IMR-90 (cell line): ENCODE data around the gene URB2. TPM values are rescaled to one million over a fixed set of nuclear protein-coding genes. Genes with fewer than 3 reads are reported as not detected.

Source experiments
- ATAC-seq: fragments of 200-7000 bp; cut with Tn5 transposase; 2 replicates; pipeline ENCODE4 v1.9.1; 2020; ENCODE audit warnings: low read depth, mild to moderate bottlenecking, moderate library complexity
- BruUV-seq: library from RNA; stranded (reverse); fragments of 400-500 nt; replicated peaks from 2 replicates; lab custom pipeline; 2021; lab: Mats Ljungman, UMichigan
- CTCF ChIA-PET: fragments of 300-600 bp; formaldehyde crosslinking; extraction: SDS; loops from one replicate; lab custom pipeline; 2021; ENCODE audit warnings: antibody characterized with exemption; lab: Yijun Ruan, JAX
- POLR2A ChIA-PET: fragments of 300-600 bp; sonication (Branson Sonifier 250); formaldehyde crosslinking; loops from one replicate; lab custom pipeline; 2022; ENCODE audit warnings: antibody characterized with exemption; ENCODE audit not compliant: unreplicated experiment; lab: Charles Lee
- DNase-seq: peaks from one replicate; pipeline ENCODE4 v3.0.0; 2013
- H2AFZ ChIP-seq: replicated peaks from 2 replicates; pipeline ENCODE3; 2013; ENCODE audit warnings: low read length, mild to moderate bottlenecking; ENCODE audit not compliant: poor library complexity
- H2AK5ac ChIP-seq: 2 replicates; pipeline ENCODE4 v1.6.1; 2013; ENCODE audit warnings: low read depth, low read length, inconsistent platforms
- H2AK9ac ChIP-seq: replicated peaks from 2 replicates; pipeline ENCODE3; 2013; ENCODE audit warnings: mild to moderate bottlenecking, low read depth, low read length, moderate library complexity; ENCODE audit not compliant: poor library complexity
- H2BK120ac ChIP-seq: 2 replicates; pipeline ENCODE4 v1.6.1; 2013; ENCODE audit warnings: low read depth, low read length, inconsistent platforms
- H2BK15ac ChIP-seq: 3 replicates; pipeline ENCODE4 v1.6.1; 2013; ENCODE audit warnings: low read depth, low read length, inconsistent platforms
- H2BK20ac ChIP-seq: 2 replicates; pipeline ENCODE4 v1.6.1; 2013; ENCODE audit warnings: low read depth, mild to moderate bottlenecking, inconsistent platforms, low read length, moderate library complexity
- H2BK5ac ChIP-seq: 2 replicates; pipeline ENCODE4 v1.6.1; 2013; ENCODE audit warnings: mild to moderate bottlenecking, low read depth, low read length, inconsistent platforms; ENCODE audit not compliant: poor library complexity, severe bottlenecking
- H3K14ac ChIP-seq: replicated peaks from 2 replicates; pipeline ENCODE4 v1.6.1; 2013; ENCODE audit warnings: low read depth, low read length, inconsistent platforms
- H3K18ac ChIP-seq: 2 replicates; pipeline ENCODE4 v1.6.1; 2013; ENCODE audit warnings: low read depth, low read length, control low read depth
- H3K23ac ChIP-seq: 2 replicates; pipeline ENCODE4 v1.6.1; 2013; ENCODE audit warnings: low read depth, low read length, inconsistent platforms
- H3K27ac ChIP-seq: 2 replicates; pipeline ENCODE4 v1.5.1; 2013; ENCODE audit warnings: mild to moderate bottlenecking, control low read depth, low read length; ENCODE audit not compliant: insufficient read depth
- H3K27me3 ChIP-seq: 2 replicates; pipeline ENCODE4 v1.6.1; 2013; ENCODE audit warnings: low read length; ENCODE audit not compliant: control insufficient read depth, insufficient read depth
- H3K36me3 ChIP-seq: 2 replicates; pipeline ENCODE4 v1.6.1; 2013; ENCODE audit warnings: low read length, mixed read lengths; ENCODE audit not compliant: control insufficient read depth, insufficient read depth
- H3K4ac ChIP-seq: 2 replicates; pipeline ENCODE4 v1.6.1; 2013; ENCODE audit warnings: low read depth, low read length, inconsistent platforms
- H3K4me1 ChIP-seq: 2 replicates; pipeline ENCODE4 v1.6.1; 2013; ENCODE audit warnings: low read length, mixed read lengths; ENCODE audit not compliant: control insufficient read depth, insufficient read depth
- H3K4me2 ChIP-seq: 2 replicates; pipeline ENCODE4 v1.6.1; 2013; ENCODE audit warnings: low read depth, mild to moderate bottlenecking, control low read depth, low read length, moderate library complexity
- H3K4me3 ChIP-seq: 2 replicates; pipeline ENCODE4 v1.5.1; 2013; ENCODE audit warnings: low read depth, mild to moderate bottlenecking, control low read depth, low read length, moderate library complexity; ENCODE audit not compliant: insufficient read depth
- H3K56ac ChIP-seq: 2 replicates; pipeline ENCODE4 v1.6.1; 2013; ENCODE audit warnings: low read length, inconsistent platforms; ENCODE audit not compliant: insufficient read depth; ENCODE audit errors: extremely low read depth
- H3K79me1 ChIP-seq, 2 experiments: 2 replicates each; pipeline ENCODE4 v1.6.1; 2013; ENCODE audit warnings: low read length in 2 of 2, inconsistent platforms in 1 of 2, low read depth in 1 of 2
- H3K9ac ChIP-seq: 2 replicates; pipeline ENCODE4 v1.6.1; 2013; ENCODE audit warnings: low read depth, low read length, control low read depth
- H3K9me1 ChIP-seq: 2 replicates; pipeline ENCODE4 v1.6.1; 2013; ENCODE audit warnings: low read length, inconsistent platforms; ENCODE audit not compliant: insufficient read depth
- H3K9me3 ChIP-seq: 2 replicates; pipeline ENCODE4 v1.6.1; 2013; ENCODE audit warnings: low read length; ENCODE audit not compliant: control insufficient read depth, insufficient read depth
- H4K20me1 ChIP-seq: 2 replicates; pipeline ENCODE4 v1.6.1; 2013; ENCODE audit warnings: low read length, inconsistent platforms; ENCODE audit not compliant: insufficient read depth
- H4K5ac ChIP-seq: 2 replicates; pipeline ENCODE4 v1.6.1; 2013; ENCODE audit warnings: mild to moderate bottlenecking, low read depth, low read length, control low read depth
- H4K8ac ChIP-seq, 2 experiments: 2 replicates each; pipeline ENCODE4 v1.6.1; 2013; ENCODE audit warnings: low read depth in 2 of 2, low read length in 2 of 2, control low read depth in 1 of 2, inconsistent platforms in 1 of 2
- H4K91ac ChIP-seq: 2 replicates; pipeline ENCODE4 v1.6.1; 2013; ENCODE audit warnings: low read depth, low read length, inconsistent platforms; ENCODE audit not compliant: insufficient read depth
- BHLHE40 ChIP-seq: fragments of 150-350 bp; IDR thresholded peaks from 2 replicates; pipeline ENCODE4 v1.6.1; 2016; ENCODE audit warnings: mild to moderate bottlenecking, low read depth, low read length
- FOS ChIP-seq: fragments of 150-350 bp; IDR thresholded peaks from 2 replicates; pipeline ENCODE4 v1.6.1; 2016; ENCODE audit warnings: low read depth, low read length
- MAFK ChIP-seq: IDR thresholded peaks from 2 replicates; pipeline ENCODE4 v1.6.1; 2012; ENCODE audit warnings: low read depth, low read length, improper control_type of control experiment
- MAZ ChIP-seq: IDR thresholded peaks from 2 replicates; pipeline ENCODE4 v1.6.1; 2012; ENCODE audit warnings: low read depth, mild to moderate bottlenecking, low read length, improper control_type of control experiment, moderate library complexity, borderline replicate concordance
- MXI1 ChIP-seq: IDR thresholded peaks from 2 replicates; pipeline ENCODE4 v1.6.1; 2012; ENCODE audit warnings: low read depth, mild to moderate bottlenecking, low read length, moderate library complexity, borderline replicate concordance
- NFE2L2 ChIP-seq: fragments of 150-350 bp; IDR thresholded peaks from 2 replicates; pipeline ENCODE4 v1.6.1; 2016; ENCODE audit warnings: low read depth, mild to moderate bottlenecking, low read length
- POLR2A ChIP-seq: IDR thresholded peaks from 2 replicates; pipeline ENCODE4 v1.6.1; 2012; ENCODE audit warnings: mild to moderate bottlenecking, low read depth, low read length
- RAD21 ChIP-seq: IDR thresholded peaks from 2 replicates; pipeline ENCODE4 v1.6.1; 2012; ENCODE audit warnings: low read length, improper control_type of control experiment
- RFX5 ChIP-seq: IDR thresholded peaks from 2 replicates; pipeline ENCODE4 v1.8.0; 2012; ENCODE audit warnings: low read depth, mild to moderate bottlenecking, low read length, moderate library complexity
- WGBS, 2 experiments: methylation state at CpG; one replicate each; pipeline versions ENCODE4 v1.1.5 to v1.1.7; 2013; ENCODE audit warnings: missing lambda C conversion rate in 2 of 2; ENCODE audit not compliant: insufficient read length in 1 of 2; ENCODE audit errors: extremely low coverage in 2 of 2; 5-methylcytosine and 5-hydroxymethylcytosine counted together
- dilution Hi-C: fragments of 300-500 bp; cut with HindIII; formaldehyde crosslinking; loops from one replicate; pipeline ENCODE4 v1.14.3; 2018; ENCODE audit warnings: low sequenced_read_pairs; ENCODE audit not compliant: unreplicated experiment
- in situ Hi-C: fragments of 300-500 bp; cut with MboI; formaldehyde crosslinking; loops from 3 replicates; pipeline ENCODE4 v1.14.3; 2019; ENCODE audit warnings: low sequenced_read_pairs, inconsistent platforms, mixed read lengths
- intact Hi-C: fragments of 100-400 bp; cut with micrococcal nuclease; formaldehyde crosslinking; loops from 2 replicates; pipeline ENCODE4 v1.10.0; 2022
- polyA plus RNA-seq, 3 experiments: library from polyadenylated mRNA; depleted of rRNA; stranded (reverse); fragments of >200 nt; gene quantifications; 2 replicates each; pipeline ENCODE4 v1.2.3, GENCODE V29; 2012; ENCODE audit warnings: low replicate concordance in 1 of 3
- total RNA-seq: library from RNA; depleted of rRNA; stranded (reverse); fragments of >200 nt; gene quantifications from 2 replicates; pipeline ENCODE4 v1.2.3, GENCODE V29; 2012
- TF ChIP-seq, protein P1 (sequence below): fragments of 150-350 bp; IDR thresholded peaks from 2 replicates; pipeline ENCODE4 v1.6.1; 2017; ENCODE audit warnings: mild to moderate bottlenecking, antibody characterized with exemption, low read length, low read depth

The URB2 gene
- total and polyA plus RNA-seq, 2 of the 4 experiments (the other 2 are of a cell fraction), result 5.9 to 15.4 TPM

DNA sequence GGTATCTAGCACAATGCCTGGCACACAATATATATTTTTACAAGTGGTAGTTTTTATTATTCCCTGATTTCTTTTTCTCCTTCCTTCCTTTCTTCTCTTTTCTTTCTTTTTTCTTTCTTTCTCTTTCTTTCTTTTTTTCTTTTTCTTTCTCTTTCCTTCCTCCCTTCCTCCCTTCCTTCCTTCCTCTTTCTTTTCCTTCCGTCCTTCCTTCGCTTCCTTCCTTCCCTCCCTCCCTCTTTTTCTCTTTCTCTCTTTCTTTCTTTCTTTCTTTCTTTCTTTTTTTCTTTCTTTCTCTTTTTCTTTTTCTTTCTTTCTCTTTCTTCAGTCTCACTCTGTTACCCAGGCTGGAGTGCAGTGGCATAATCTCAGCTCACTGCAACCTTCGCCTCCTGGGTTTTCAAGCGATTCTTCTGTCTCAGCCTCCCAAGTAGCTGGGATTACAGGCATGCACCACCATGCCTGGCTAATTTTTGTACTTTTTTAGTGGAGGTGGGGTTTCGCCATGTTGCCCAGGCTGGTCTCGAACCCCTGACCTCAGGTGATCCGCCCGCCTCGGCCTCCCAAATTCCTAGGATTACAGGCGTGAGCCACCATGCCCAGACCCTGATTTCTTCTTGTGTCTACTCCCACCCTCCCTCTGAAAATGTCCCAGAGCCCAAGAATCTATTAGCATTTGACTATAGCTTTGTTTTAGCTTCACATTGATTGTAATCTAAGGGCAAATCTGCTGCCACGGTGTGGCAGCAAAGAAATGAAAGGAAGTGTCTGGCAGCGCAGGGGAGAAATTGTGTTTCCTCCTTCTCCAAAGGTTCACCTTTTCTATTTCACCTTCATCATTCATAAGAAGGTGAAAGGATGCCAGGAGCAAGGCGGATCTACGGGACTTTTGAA is 47.6 kb upstream of the URB2 start:
- ATAC-seq (no peak), DNase-seq (no peak)
- H3K4ac ChIP-seq, result no peak overlapping the region
- no TSS peak for BruUV-seq
- H3K56ac ChIP-seq, result no peak overlapping the region
- H4K20me1 ChIP-seq, result no peaks in the 10 kb centered on the region
- H3K27me3 ChIP-seq, result no peaks in the 10 kb centered on the region
- H4K91ac ChIP-seq, result no peak overlapping the region
- H3K27ac ChIP-seq, result no peak overlapping the region
- H2BK120ac ChIP-seq, result no peak overlapping the region
- H4K8ac ChIP-seq, result no peak overlapping the region
- no peaks in the 10 kb centered on the region for H3K79me1 ChIP-seq
- H3K9me3 ChIP-seq, result no peaks in the 10 kb centered on the region
- 80% methylated on average over 3 of the region's 14 CpGs; no CpG with 5 or more reads in 1 of the 2 experiments for WGBS, 2 experiments
- no peak overlapping the region for H4K5ac ChIP-seq
- in situ Hi-C loops, result no loop called here
- no peak overlapping the region for H2AFZ ChIP-seq
- H2AK5ac ChIP-seq, result no peak overlapping the region
- intact Hi-C loops, result no loop called here
- dilution Hi-C loops, result no loop called here
- H2AK9ac ChIP-seq, result no peak overlapping the region
- H2BK5ac ChIP-seq, result no peak overlapping the region
- no peak overlapping the region for H3K9ac ChIP-seq
- no peak overlapping the region for H3K23ac ChIP-seq
- H3K4me1 ChIP-seq, result peaks cover 2% of the 10 kb centered on the region; the same call in 1 of the 2 replicates
- H3K9me1 ChIP-seq, result peaks cover 5% of the 10 kb centered on the region; the same call in 1 of the 2 replicates
- H3K18ac ChIP-seq, result no peak overlapping the region
- POLR2A ChIA-PET, result no interaction called here
- no peak overlapping the region for H3K4me3 ChIP-seq
- no peak overlapping the region for H2BK20ac ChIP-seq
- no peak overlapping the region for H3K14ac ChIP-seq
- H3K4me2 ChIP-seq, result no peak overlapping the region
- no peak overlapping the region for H2BK15ac ChIP-seq
- no peaks in the 10 kb centered on the region for H3K36me3 ChIP-seq
- CTCF ChIA-PET, result interaction anchor here (1.8 kb wide), 1 partner anchor 12 kb away, joined by 3 read pairs; no protein-coding TSS in a partner anchor
- TF ChIP-seq RAD21 (no peak), FOS (no peak), MAZ (no peak), MXI1 (no peak), NFE2L2 (no peak), BHLHE40 (no peak), RFX5 (no peak), POLR2A (no peak), MAFK (no peak)
- TF ChIP-seq, protein P1, sequence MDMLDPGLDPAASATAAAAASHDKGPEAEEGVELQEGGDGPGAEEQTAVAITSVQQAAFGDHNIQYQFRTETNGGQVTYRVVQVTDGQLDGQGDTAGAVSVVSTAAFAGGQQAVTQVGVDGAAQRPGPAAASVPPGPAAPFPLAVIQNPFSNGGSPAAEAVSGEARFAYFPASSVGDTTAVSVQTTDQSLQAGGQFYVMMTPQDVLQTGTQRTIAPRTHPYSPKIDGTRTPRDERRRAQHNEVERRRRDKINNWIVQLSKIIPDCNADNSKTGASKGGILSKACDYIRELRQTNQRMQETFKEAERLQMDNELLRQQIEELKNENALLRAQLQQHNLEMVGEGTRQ, result no peak
